A549 (cell line): ENCODE results near the gene NKD1. TPM values are rescaled to one million over a fixed set of nuclear protein-coding genes. Genes with fewer than 3 reads are reported as not detected.

ENCODE experiments used
- ATAC-seq, 2 experiments: fragments of 200-7000 bp in 1 of 2; fragments of >200 bp in 1 of 2; cut with Nextera tagmentation in 1 of 2; cut with Tn5 transposase in 1 of 2; 3 replicates each; pipeline versions ENCODE4 v1.8.0 to v1.9.1; 2018 to 2020; ENCODE audit warnings: mild to moderate bottlenecking in 1 of 2, moderate library complexity in 1 of 2
- CTCF ChIA-PET: fragments of 300-600 bp; sonication (Branson Sonifier 250); formaldehyde crosslinking; extraction: SDS; loops from one replicate; lab custom pipeline; 2021; ENCODE audit warnings: antibody characterized with exemption, inconsistent platforms; lab: Yijun Ruan, JAX
- POLR2A ChIA-PET: fragments of 350-600 bp; formaldehyde crosslinking; extraction: SDS; loops from one replicate; lab custom pipeline; 2021; ENCODE audit warnings: antibody characterized with exemption, inconsistent platforms; lab: Yijun Ruan, JAX
- DNase-seq, 2 experiments: peaks; one replicate each; pipeline versions ENCODE4 v3.0.0 to v3.0.0-alpha.2; 2011 to 2016; ENCODE audit warnings: low read depth in 1 of 2, low spot score in 1 of 2
- FAIRE-seq: peaks from 2 replicates; lab custom pipeline; 2011; peaks lifted over from hg19 to GRCh38; lab: Jason Lieb, UNC
- H3K27ac ChIP-seq, 2 experiments: fragments of >200 bp; sonication (Bioruptor Twin); formaldehyde crosslinking; 3 replicates each; pipeline ENCODE4 v1.5.1; 2016 to 2017
- H3K4me1 ChIP-seq: fragments of >200 bp; sonication (Bioruptor Twin); formaldehyde crosslinking; 3 replicates; pipeline ENCODE4 v1.6.1; 2016
- H3K4me2 ChIP-seq: fragments of >200 bp; sonication (Bioruptor Twin); formaldehyde crosslinking; 3 replicates; pipeline ENCODE4 v1.6.1; 2016
- H3K4me3 ChIP-seq: fragments of >200 bp; sonication (Bioruptor Twin); formaldehyde crosslinking; 3 replicates; pipeline ENCODE4 v1.5.1; 2016
- H3K9me3 ChIP-seq: fragments of >200 bp; sonication (Bioruptor Twin); formaldehyde crosslinking; 3 replicates; pipeline ENCODE4 v1.6.1; 2016
- BHLHE40 ChIP-seq: IDR thresholded peaks from 2 replicates; pipeline ENCODE4 v1.6.1; 2012; ENCODE audit warnings: low read depth, low read length, inconsistent platforms
- CEBPB ChIP-seq, 2 experiments: fragments of >200 bp in 1 of 2; sonication (Bioruptor Twin) in 1 of 2; formaldehyde crosslinking in 1 of 2; IDR thresholded peaks; 2 replicates each; pipeline ENCODE4 v1.6.1; 2012 to 2016
- CHD2 ChIP-seq: fragments of 150-350 bp; IDR thresholded peaks from 2 replicates; pipeline ENCODE4 v1.6.1; 2014; ENCODE audit warnings: low read length; ENCODE audit not compliant: partially characterized antibody
- CHD4 ChIP-seq: fragments of 200-600 bp; sonication (generic); IDR thresholded peaks from 2 replicates; pipeline ENCODE4 v1.6.1; 2016; ENCODE audit warnings: antibody characterized with exemption, mild to moderate bottlenecking, borderline replicate concordance
- CTCF ChIP-seq: fragments of >200 bp; sonication (Bioruptor Twin); formaldehyde crosslinking; IDR thresholded peaks from 3 replicates; pipeline ENCODE4 v1.5.1; 2016
- EHF ChIP-seq: fragments of 250-450 bp; sonication (Bioruptor Pico); IDR thresholded peaks from 2 replicates; pipeline ENCODE4 v1.5.0; 2020; ENCODE audit warnings: mild to moderate bottlenecking
- FOSB ChIP-seq: fragments of 250-450 bp; sonication (Bioruptor Pico); IDR thresholded peaks from 2 replicates; pipeline ENCODE4 v1.5.0; 2020; ENCODE audit warnings: mild to moderate bottlenecking, moderate library complexity
- HEYL ChIP-seq: fragments of 250-450 bp; sonication (Bioruptor Pico); IDR thresholded peaks from 2 replicates; pipeline ENCODE4 v1.8.0; 2021; ENCODE audit warnings: mild to moderate bottlenecking, moderate library complexity
- HMGXB4 ChIP-seq: fragments of 250-450 bp; sonication (Bioruptor Pico); IDR thresholded peaks from 2 replicates; pipeline ENCODE4 v1.5.0; 2021; ENCODE audit warnings: mild to moderate bottlenecking, moderate library complexity, borderline replicate concordance
- JUN ChIP-seq, 2 experiments: fragments of >200 bp; sonication (Bioruptor Twin); formaldehyde crosslinking; IDR thresholded peaks; 2 replicates in 1 of 2; 3 replicates in 1 of 2; pipeline ENCODE4 v1.6.1; 2016 to 2017
- JUNB ChIP-seq: fragments of >200 bp; sonication (Bioruptor Twin); formaldehyde crosslinking; IDR thresholded peaks from 2 replicates; pipeline ENCODE4 v1.6.1; 2016
- KDM1A ChIP-seq: fragments of 200-600 bp; sonication (generic); IDR thresholded peaks from 2 replicates; pipeline ENCODE4 v1.6.1; 2016; ENCODE audit warnings: low read depth, mild to moderate bottlenecking
- KDM5A ChIP-seq: fragments of 200-600 bp; sonication (generic); IDR thresholded peaks from 2 replicates; pipeline ENCODE4 v1.6.1; 2016; ENCODE audit warnings: antibody characterized with exemption, mild to moderate bottlenecking
- MYC ChIP-seq: IDR thresholded peaks from 2 replicates; pipeline ENCODE4 v1.6.1; 2012; ENCODE audit warnings: mild to moderate bottlenecking, inconsistent platforms, low read length, improper control_type of control experiment, borderline replicate concordance
- NFE2L2 ChIP-seq: fragments of 150-350 bp; conservative IDR thresholded peaks from 2 replicates; pipeline ENCODE4 v1.6.1; 2014; ENCODE audit warnings: low read length
- NPAS2 ChIP-seq: fragments of 250-450 bp; sonication (Bioruptor Pico); IDR thresholded peaks from 2 replicates; pipeline ENCODE4 v1.8.0; 2022; ENCODE audit warnings: mild to moderate bottlenecking, moderate library complexity, borderline replicate concordance
- POLR2AphosphoS2 ChIP-seq: conservative IDR thresholded peaks from 2 replicates; pipeline ENCODE4 v1.6.1; 2012; ENCODE audit warnings: low read length, improper control_type of control experiment, inconsistent platforms
- RARB ChIP-seq: fragments of 250-450 bp; sonication (Bioruptor Pico); IDR thresholded peaks from 2 replicates; pipeline ENCODE4 v1.8.0; 2021; ENCODE audit warnings: mild to moderate bottlenecking, moderate library complexity
- RCOR1 ChIP-seq: fragments of 150-350 bp; IDR thresholded peaks from 2 replicates; pipeline ENCODE4 v1.6.1; 2014; ENCODE audit warnings: antibody characterized with exemption, low read length, low read depth
- REST ChIP-seq: fragments of 200-600 bp; sonication (generic); IDR thresholded peaks from 2 replicates; pipeline ENCODE4 v1.6.1; 2016; ENCODE audit warnings: antibody characterized with exemption, mild to moderate bottlenecking, moderate library complexity
- RNF2 ChIP-seq: fragments of 200-600 bp; sonication (generic); IDR thresholded peaks from 2 replicates; pipeline ENCODE4 v1.6.1; 2016; ENCODE audit warnings: low read depth, mild to moderate bottlenecking, antibody characterized with exemption, moderate library complexity, borderline replicate concordance
- TFCP2L1 ChIP-seq: fragments of 250-450 bp; sonication (Bioruptor Pico); IDR thresholded peaks from 2 replicates; pipeline ENCODE4 v1.5.0; 2021; ENCODE audit warnings: mild to moderate bottlenecking
- ZNF302 ChIP-seq: fragments of 250-450 bp; sonication (Bioruptor Pico); IDR thresholded peaks from 2 replicates; pipeline ENCODE4 v1.9.0; 2021; ENCODE audit warnings: inconsistent platforms, mild to moderate bottlenecking, moderate library complexity
- ZSCAN20 ChIP-seq: fragments of 250-450 bp; sonication (Bioruptor Pico); IDR thresholded peaks from 2 replicates; pipeline ENCODE4 v1.8.0; 2022; ENCODE audit warnings: mild to moderate bottlenecking, moderate library complexity
- WGBS: methylation state at CpG from one replicate; pipeline ENCODE4 v1.1.6; 2017; ENCODE audit errors: missing lambda C conversion rate; 5-methylcytosine and 5-hydroxymethylcytosine counted together
- polyA plus RNA-seq, 4 experiments: library from polyadenylated mRNA; depleted of rRNA in 3 of 4; stranded (reverse); fragments of >200 nt; fragmentation: RNase III in 1 of 4; extraction: RNeasy Plus Mini Kit Qiagen cat#74134 plus additional on column Dnase treatment in 1 of 4; gene quantifications; 2 replicates in 3 of 4; 3 replicates in 1 of 4; pipeline ENCODE4 v1.2.3, GENCODE V29; 2011 to 2017
- TF ChIP-seq, protein P1 (sequence below): fragments of >200 bp; sonication (Bioruptor Twin); formaldehyde crosslinking; IDR thresholded peaks from 3 replicates; pipeline ENCODE4 v1.6.1; 2016
- TF ChIP-seq, protein P2 (sequence below): fragments of 250-450 bp; sonication (Bioruptor Pico); IDR thresholded peaks from 2 replicates; pipeline ENCODE4 v1.5.0; 2020; ENCODE audit warnings: low read depth, mild to moderate bottlenecking, moderate library complexity
- TF ChIP-seq, protein P3 (sequence below): IDR thresholded peaks from 2 replicates; pipeline ENCODE4 v1.6.1; 2012

Gene NKD1
- polyA plus RNA-seq, 2 of the 4 experiments (the other 2 are of a cell fraction): 0.10 to 0.19 TPM

- ChIA-PET CTCF (interaction anchor here (2.0 kb wide), 1 partner anchor 10 kb away, joined by 7 read pairs; no protein-coding TSS in a partner anchor), POLR2A (no interaction called here)
- 0 out of 3 replicates have a peak, but pooled peaks cover 3% of the 10 kb centered on the region for H3K9me3 ChIP-seq
- ATAC-seq (no peak), DNase-seq (no peak), FAIRE-seq (no peak)
- H3K4me2 ChIP-seq: no peak overlapping the region
- WGBS: 0% methylated on average over 1 of the region's 2 CpGs
- no peaks in the 10 kb centered on the region for H3K4me1 ChIP-seq
- no peak overlapping the region for H3K27ac ChIP-seq
- TF ChIP-seq ZSCAN20 (CRISPR knock-in tag) (no peak), JUNB (no peak), KDM1A (no peak), JUN (IDR thresholded peaks at IDR 0.05) (no peak), BHLHE40 (no peak), RCOR1 (no peak), REST (no peak), NFE2L2 (no peak), KDM5A (no peak), ZNF302 (CRISPR knock-in tag) (no peak), EHF (no peak), CHD2 (no peak), NPAS2 (CRISPR knock-in tag) (no peak), RNF2 (no peak), CHD4 (no peak)
- TF ChIP-seq, protein P1, sequence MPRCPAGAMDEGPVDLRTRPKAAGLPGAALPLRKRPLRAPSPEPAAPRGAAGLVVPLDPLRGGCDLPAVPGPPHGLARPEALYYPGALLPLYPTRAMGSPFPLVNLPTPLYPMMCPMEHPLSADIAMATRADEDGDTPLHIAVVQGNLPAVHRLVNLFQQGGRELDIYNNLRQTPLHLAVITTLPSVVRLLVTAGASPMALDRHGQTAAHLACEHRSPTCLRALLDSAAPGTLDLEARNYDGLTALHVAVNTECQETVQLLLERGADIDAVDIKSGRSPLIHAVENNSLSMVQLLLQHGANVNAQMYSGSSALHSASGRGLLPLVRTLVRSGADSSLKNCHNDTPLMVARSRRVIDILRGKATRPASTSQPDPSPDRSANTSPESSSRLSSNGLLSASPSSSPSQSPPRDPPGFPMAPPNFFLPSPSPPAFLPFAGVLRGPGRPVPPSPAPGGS: no peak
- TF ChIP-seq, protein P2, sequence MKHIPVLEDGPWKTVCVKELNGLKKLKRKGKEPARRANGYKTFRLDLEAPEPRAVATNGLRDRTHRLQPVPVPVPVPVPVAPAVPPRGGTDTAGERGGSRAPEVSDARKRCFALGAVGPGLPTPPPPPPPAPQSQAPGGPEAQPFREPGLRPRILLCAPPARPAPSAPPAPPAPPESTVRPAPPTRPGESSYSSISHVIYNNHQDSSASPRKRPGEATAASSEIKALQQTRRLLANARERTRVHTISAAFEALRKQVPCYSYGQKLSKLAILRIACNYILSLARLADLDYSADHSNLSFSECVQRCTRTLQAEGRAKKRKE (CRISPR knock-in tag): no peak
- H3K4me3 ChIP-seq: no peak overlapping the region
These were observed 30.5 kb upstream of the NKD1 start for GRCh38 chr16:50517450-50518252.

GRCh38 chr16:50519001-50519400, 29.2 kb upstream of the NKD1 start:
- Histone ChIP-seq H3K4me1 (no peaks in the 10 kb centered on the region), H3K9me3 (0 out of 3 replicates have a peak, but pooled peaks cover 3% of the 10 kb centered on the region), H3K27ac (no peak overlapping the region), H3K4me3 (no peak overlapping the region), H3K4me2 (no peak overlapping the region)
- CTCF ChIA-PET: no interaction called here
- FAIRE-seq (no peak), ATAC-seq (no peak), DNase-seq (no peak)
- POLR2A ChIA-PET: no interaction called here
- 23% methylated on average over 5 of the region's 5 CpGs for WGBS
- TF ChIP-seq MYC (no peak), KDM5A (no peak), POLR2AphosphoS2 (no peak), HMGXB4 (CRISPR knock-in tag) (no peak), HEYL (CRISPR knock-in tag) (no peak), CEBPB (IDR thresholded peaks at IDR 0.05) (no peak), RARB (CRISPR knock-in tag) (no peak), CTCF (no peak), FOSB (CRISPR knock-in tag) (no peak), TFCP2L1 (no peak)
- TF ChIP-seq, protein P3, sequence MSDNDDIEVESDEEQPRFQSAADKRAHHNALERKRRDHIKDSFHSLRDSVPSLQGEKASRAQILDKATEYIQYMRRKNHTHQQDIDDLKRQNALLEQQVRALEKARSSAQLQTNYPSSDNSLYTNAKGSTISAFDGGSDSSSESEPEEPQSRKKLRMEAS: no peak
- TF ChIP-seq, protein P2 (CRISPR knock-in tag): no peak
